ENCODE data around the gene SRBD1. TPM values are rescaled to one million over a fixed set of nuclear protein-coding genes. Genes with fewer than 3 reads are reported as not detected.

The SRBD1 gene
- total RNA-seq, 4 donors from 2014 or later = 7.2 to 12.9 (median 9.9) TPM

GRCh38 chr2:45466053-45466452, 145.0 kb downstream of the SRBD1 start:
- no peak for DNase-seq (ENCODE audit: low spot score in 2 of 2)
- H3K4me3 ChIP-seq (ENCODE audit: low read depth, poor library complexity, severe bottlenecking) = no peak overlapping the region
- intact Hi-C loops (cut with DNase I; ENCODE audit: low total_unique reads) = no loop called here
- WGBS, 2 donors = 69 to 90% methylated on average over 1 of the region's 1 CpG
- TF ChIP-seq CTCF (IDR thresholded peaks at IDR 0.05) (no peak), POLR2A (IDR thresholded peaks at IDR 0.05) (no peak)

GRCh38 chr2:45460825-45461224, 150.2 kb downstream of the SRBD1 start:
- TF ChIP-seq CTCF (IDR thresholded peaks at IDR 0.05) = no peak
- no peak for TF ChIP-seq POLR2A (IDR thresholded peaks at IDR 0.05)
- intact Hi-C loops (cut with DNase I; ENCODE audit: low total_unique reads) = no loop called here
- 92 to 97% methylated on average over 6 of the region's 6 CpGs for WGBS, 2 donors

GRCh38 chr2:45459860-45460259, 151.2 kb downstream of the SRBD1 start:
- no peak overlapping the region for H3K4me3 ChIP-seq (ENCODE audit: low read depth, poor library complexity, severe bottlenecking)
- peak in 1 of 2 donors; percentile 84 for DNase-seq (ENCODE audit: low spot score in 2 of 2)
- TF ChIP-seq POLR2A (IDR thresholded peaks at IDR 0.05) (no peak), CTCF (IDR thresholded peaks at IDR 0.05) (no peak)
- intact Hi-C loops (cut with DNase I; ENCODE audit: low total_unique reads) = no loop called here
- WGBS, 2 donors = 59 to 67% methylated on average over 3 of the region's 3 CpGs

More at GRCh38 chr2:45460825-45461224, 150.2 kb downstream of the SRBD1 start:
- H3K4me3 ChIP-seq (ENCODE audit: low read depth, poor library complexity, severe bottlenecking) = no peak overlapping the region
- no peak for DNase-seq (ENCODE audit: low spot score in 2 of 2)

GRCh38 chr2:45458909-45459563, 152.0 kb downstream of the SRBD1 start:
- H3K4me3 ChIP-seq (ENCODE audit: low read depth, poor library complexity, severe bottlenecking) = no peak overlapping the region
- intact Hi-C loops (cut with DNase I; ENCODE audit: low total_unique reads) = no loop called here
- WGBS, 2 donors = 22 to 26% methylated on average over 3 of the region's 3 CpGs
- TF ChIP-seq CTCF (IDR thresholded peaks at IDR 0.05) (no peak), POLR2A (IDR thresholded peaks at IDR 0.05) (no peak)
- peak in 1 of 2 donors; percentile 26 for DNase-seq (ENCODE audit: low spot score in 2 of 2)

- intact Hi-C loops (cut with DNase I; ENCODE audit: low total_unique reads) = no loop called here
- DNase-seq (ENCODE audit: low spot score in 2 of 2) = no peak
- no peak for TF ChIP-seq CTCF (IDR thresholded peaks at IDR 0.05)
- H3K4me3 ChIP-seq (ENCODE audit: low read depth, poor library complexity, severe bottlenecking) = no peak overlapping the region
- WGBS, 2 donors = 97 to 98% methylated on average over 5 of the region's 5 CpGs
Measured at GRCh38 chr2:45457211-45457945, 153.7 kb downstream of the SRBD1 start.

Data from lower leg skin (tissue), 4 donors.